Left ventricle myocardium inferior (tissue), 1 donor: ENCODE measurements around the gene IQCN. TPM values are rescaled to one million over a fixed set of nuclear protein-coding genes. Genes with fewer than 3 reads are reported as not detected.

Experiments
- DNase-seq: peaks from one replicate; pipeline ENCODE4 v3.0.0-alpha.2; 2020
- H3K27ac ChIP-seq: fragments of 200-600 bp; replicated peaks from 2 replicates; pipeline ENCODE4 v1.8.0; 2021
- H3K27me3 ChIP-seq: fragments of 200-600 bp; 2 replicates; pipeline ENCODE4 v1.8.0; 2021; ENCODE audit warnings: low read depth
- H3K36me3 ChIP-seq: fragments of 200-600 bp; 2 replicates; pipeline ENCODE4 v1.8.0; 2021
- H3K4me1 ChIP-seq: fragments of 200-600 bp; 2 replicates; pipeline ENCODE4 v1.8.0; 2021
- H3K4me3 ChIP-seq: fragments of 200-600 bp; 2 replicates; pipeline ENCODE4 v1.8.0; 2021; ENCODE audit warnings: mild to moderate bottlenecking, moderate library complexity
- H3K9me3 ChIP-seq: fragments of 200-600 bp; replicated peaks from 2 replicates; pipeline ENCODE4 v1.8.0; 2021
- intact Hi-C: fragments of 100-400 bp; cut with micrococcal nuclease; formaldehyde crosslinking; loops from one replicate; pipeline ENCODE4 v1.11.0; 2022
- total RNA-seq: library from RNA; stranded (reverse); fragmentation: NEBNext Ultra II Directional; extraction: Animal tissue kit (Norgen Biotek cat#: 25700); gene quantifications from one replicate; pipeline ENCODE4 v1.2.1, GENCODE V29; 2021
- TF ChIP-seq, protein P1 (sequence below): fragments of 200-600 bp; IDR thresholded peaks from 2 replicates; pipeline ENCODE4 v1.8.0; 2021; ENCODE audit warnings: antibody characterized with exemption, mild to moderate bottlenecking, borderline replicate concordance
- donor health status: DM: no; HTN: yes; CAD: no; lungs with severe emphysema.

Gene IQCN
- total RNA-seq, 1 donor from 2014 or later, result 0.49 TPM

GRCh38 chr19:18234194-18234593 is 40.1 kb downstream of the IQCN start:
- Histone ChIP-seq H3K27ac (no peak overlapping the region), H3K9me3 (peaks cover 11% of the 10 kb centered on the region), H3K4me3 (no peak overlapping the region), H3K36me3 (no peaks in the 10 kb centered on the region), H3K4me1 (peaks cover 9% of the 10 kb centered on the region), H3K27me3 (peaks cover 83% of the 10 kb centered on the region)
- DNase-seq, result no peak
- intact Hi-C loops, result no loop called here
- TF ChIP-seq, protein P1, sequence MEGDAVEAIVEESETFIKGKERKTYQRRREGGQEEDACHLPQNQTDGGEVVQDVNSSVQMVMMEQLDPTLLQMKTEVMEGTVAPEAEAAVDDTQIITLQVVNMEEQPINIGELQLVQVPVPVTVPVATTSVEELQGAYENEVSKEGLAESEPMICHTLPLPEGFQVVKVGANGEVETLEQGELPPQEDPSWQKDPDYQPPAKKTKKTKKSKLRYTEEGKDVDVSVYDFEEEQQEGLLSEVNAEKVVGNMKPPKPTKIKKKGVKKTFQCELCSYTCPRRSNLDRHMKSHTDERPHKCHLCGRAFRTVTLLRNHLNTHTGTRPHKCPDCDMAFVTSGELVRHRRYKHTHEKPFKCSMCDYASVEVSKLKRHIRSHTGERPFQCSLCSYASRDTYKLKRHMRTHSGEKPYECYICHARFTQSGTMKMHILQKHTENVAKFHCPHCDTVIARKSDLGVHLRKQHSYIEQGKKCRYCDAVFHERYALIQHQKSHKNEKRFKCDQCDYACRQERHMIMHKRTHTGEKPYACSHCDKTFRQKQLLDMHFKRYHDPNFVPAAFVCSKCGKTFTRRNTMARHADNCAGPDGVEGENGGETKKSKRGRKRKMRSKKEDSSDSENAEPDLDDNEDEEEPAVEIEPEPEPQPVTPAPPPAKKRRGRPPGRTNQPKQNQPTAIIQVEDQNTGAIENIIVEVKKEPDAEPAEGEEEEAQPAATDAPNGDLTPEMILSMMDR, result no peak

DNA sequence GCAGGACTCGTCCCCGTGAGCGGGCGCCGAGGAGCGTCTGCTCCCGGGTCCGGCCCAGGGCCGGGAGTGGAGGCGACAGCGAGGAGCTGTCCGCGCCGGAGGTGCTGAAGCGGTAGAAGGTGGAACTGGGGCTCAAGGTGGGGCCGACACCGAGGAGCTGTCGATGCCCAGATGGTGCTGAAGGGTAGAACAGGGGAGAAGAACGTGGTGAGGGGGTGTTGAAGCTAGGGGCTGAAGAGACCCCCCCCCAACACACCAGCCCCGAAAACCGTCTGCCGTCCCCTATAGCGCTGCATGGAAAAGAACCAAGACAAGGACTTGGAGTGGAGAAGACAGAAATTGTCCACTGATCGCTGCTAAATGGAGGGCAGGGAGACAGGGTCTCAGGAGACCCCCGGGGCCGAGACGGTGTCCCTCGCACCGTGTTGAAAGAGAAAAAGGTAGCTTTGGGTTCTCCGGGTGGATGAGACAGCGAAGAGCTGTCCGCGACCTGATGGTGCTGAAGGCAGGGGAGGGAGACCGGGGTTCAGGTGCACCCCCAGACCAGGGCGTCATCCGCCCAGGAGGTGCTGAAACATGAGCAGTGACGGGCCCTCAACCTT is 40.9 kb downstream of the IQCN start:
- peaks cover 88% of the 10 kb centered on the region for H3K27me3 ChIP-seq
- TF ChIP-seq, protein P1, result no peak
- no peak for DNase-seq
- no peaks in the 10 kb centered on the region for H3K36me3 ChIP-seq
- H3K4me1 ChIP-seq, result peaks cover 12% of the 10 kb centered on the region
- no peak overlapping the region for H3K4me3 ChIP-seq
- intact Hi-C loops, result no loop called here
- no peak overlapping the region for H3K27ac ChIP-seq
- H3K9me3 ChIP-seq, result peaks cover 11% of the 10 kb centered on the region

DNA sequence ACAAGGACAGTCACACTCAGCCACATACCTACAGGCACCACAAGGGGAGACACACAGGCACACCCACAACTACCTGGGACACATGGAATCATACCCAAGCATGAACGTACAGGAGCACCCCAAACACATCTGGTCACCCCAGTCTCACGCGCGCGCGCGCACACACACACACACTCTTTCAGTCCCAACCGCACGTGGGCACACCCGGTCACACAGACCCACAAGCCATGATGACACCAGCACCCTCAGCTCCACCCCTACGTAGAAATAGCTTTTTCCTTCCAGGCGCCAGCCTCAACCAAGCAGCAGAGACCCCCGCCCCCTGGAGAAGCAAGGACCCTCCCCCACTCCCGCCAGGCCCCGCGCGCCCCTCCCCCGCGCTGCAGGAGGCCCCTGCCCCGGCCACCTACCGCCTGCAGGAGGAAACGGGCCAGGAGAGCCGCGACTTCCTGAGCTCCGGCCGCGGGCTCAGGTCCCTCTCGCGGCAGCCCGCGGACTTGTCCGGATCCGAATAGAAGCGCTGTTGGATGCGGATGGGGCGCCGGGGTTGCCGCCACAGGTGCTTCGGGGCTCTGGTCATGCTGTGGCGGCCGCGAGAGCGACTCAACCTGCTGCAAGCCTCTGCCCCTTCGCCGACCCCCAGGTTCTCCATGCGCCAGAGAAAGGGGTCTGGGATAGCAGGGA is 41.6 kb downstream of the IQCN start:
- TF ChIP-seq, protein P1, result no peak
- H3K27me3 ChIP-seq, result peaks cover 92% of the 10 kb centered on the region
- peaks cover 11% of the 10 kb centered on the region for H3K9me3 ChIP-seq
- intact Hi-C loops, result no loop called here
- H3K4me1 ChIP-seq, result peaks cover 19% of the 10 kb centered on the region
- H3K27ac ChIP-seq, result no peak overlapping the region
- H3K36me3 ChIP-seq, result no peaks in the 10 kb centered on the region
- H3K4me3 ChIP-seq, result no peak overlapping the region
- DNase-seq, result no peak

GRCh38 chr19:18231775-18232174 is 42.5 kb downstream of the IQCN start:
- Histone ChIP-seq H3K27me3 (peaks cover 96% of the 10 kb centered on the region), H3K27ac (no peak overlapping the region), H3K4me3 (no peak overlapping the region), H3K9me3 (peaks cover 11% of the 10 kb centered on the region), H3K4me1 (peaks cover 26% of the 10 kb centered on the region), H3K36me3 (no peaks in the 10 kb centered on the region)
- intact Hi-C loops, result no loop called here
- TF ChIP-seq, protein P1, result no peak
- no peak for DNase-seq

DNA sequence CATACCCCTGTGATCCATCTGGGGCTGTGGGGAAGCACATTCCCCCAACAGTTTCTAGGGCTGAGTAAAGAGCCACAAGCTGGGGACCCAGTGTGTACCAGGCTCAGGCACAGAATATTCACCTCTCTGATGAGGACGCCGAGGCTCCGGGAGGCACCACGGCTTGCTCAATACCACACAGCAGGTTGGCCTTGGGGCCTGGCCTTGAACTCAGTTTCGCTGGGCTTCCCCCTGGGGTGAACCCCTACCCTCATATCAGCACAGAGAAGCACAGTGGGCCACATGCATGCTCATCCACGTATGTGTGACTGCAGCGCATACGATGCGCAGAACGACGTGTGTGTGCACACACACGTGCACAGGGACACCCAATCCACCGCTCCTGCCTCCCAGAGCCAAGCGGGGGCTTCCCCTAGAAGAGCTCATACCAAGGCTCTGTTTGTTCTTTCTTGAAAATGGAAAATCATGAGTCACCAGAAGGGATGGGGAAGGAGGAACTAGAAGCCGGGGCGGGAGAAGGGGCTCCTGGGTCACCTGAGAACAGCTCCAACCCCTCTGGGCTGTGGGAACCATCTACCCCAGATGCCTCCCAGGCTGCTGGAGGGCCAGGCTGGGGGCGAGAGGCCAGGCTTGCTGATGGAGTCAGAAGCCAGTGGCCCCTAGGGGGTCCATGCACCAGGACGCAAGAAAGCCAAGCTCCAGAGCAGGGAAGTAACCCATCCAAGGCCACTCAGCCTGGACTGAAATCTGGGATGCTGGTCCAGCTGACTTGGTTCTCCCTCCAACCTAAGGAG is 43.1 kb downstream of the IQCN start:
- Histone ChIP-seq H3K9me3 (peaks cover 11% of the 10 kb centered on the region), H3K27ac (no peak overlapping the region), H3K36me3 (no peaks in the 10 kb centered on the region), H3K4me3 (no peak overlapping the region), H3K4me1 (peaks cover 33% of the 10 kb centered on the region), H3K27me3 (peaks cover 96% of the 10 kb centered on the region)
- no peak for DNase-seq
- intact Hi-C loops, result no loop called here
- TF ChIP-seq, protein P1, result no peak
